Stimulated activated naive CD8-positive, alpha-beta T cell treated with anti-CD3 and anti-CD28 coated beads, Interleukin-15, Interleukin-2, amounts not matched to agents 100 U/mL and 50 U/mL, for 24 hours (primary cell): ENCODE data around the gene MCTP2.

Experiments
- ATAC-seq: fragments of 150-1000 bp; cut with Tn5 transposase; one replicate; pipeline ENCODE4 v1.10.0; 2021
- DNase-seq: peaks from one replicate; pipeline ENCODE4 v3.0.0; 2021

MCTP2 gene, protein sequence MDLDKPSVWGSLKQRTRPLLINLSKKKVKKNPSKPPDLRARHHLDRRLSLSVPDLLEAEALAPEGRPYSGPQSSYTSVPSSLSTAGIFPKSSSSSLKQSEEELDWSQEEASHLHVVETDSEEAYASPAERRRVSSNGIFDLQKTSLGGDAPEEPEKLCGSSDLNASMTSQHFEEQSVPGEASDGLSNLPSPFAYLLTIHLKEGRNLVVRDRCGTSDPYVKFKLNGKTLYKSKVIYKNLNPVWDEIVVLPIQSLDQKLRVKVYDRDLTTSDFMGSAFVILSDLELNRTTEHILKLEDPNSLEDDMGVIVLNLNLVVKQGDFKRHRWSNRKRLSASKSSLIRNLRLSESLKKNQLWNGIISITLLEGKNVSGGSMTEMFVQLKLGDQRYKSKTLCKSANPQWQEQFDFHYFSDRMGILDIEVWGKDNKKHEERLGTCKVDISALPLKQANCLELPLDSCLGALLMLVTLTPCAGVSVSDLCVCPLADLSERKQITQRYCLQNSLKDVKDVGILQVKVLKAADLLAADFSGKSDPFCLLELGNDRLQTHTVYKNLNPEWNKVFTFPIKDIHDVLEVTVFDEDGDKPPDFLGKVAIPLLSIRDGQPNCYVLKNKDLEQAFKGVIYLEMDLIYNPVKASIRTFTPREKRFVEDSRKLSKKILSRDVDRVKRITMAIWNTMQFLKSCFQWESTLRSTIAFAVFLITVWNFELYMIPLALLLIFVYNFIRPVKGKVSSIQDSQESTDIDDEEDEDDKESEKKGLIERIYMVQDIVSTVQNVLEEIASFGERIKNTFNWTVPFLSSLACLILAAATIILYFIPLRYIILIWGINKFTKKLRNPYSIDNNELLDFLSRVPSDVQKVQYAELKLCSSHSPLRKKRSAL

GRCh38 chr15:94230883-94231722, at the start of gene MCTP2:
Gene MCTP2, plus strand, starts transcription at chr15:94231561. Its CDS starts 66,705 bp downstream, at chr15:94298266.
- ATAC-seq (peak; percentile 85), DNase-seq (peak; percentile 90)

DNA sequence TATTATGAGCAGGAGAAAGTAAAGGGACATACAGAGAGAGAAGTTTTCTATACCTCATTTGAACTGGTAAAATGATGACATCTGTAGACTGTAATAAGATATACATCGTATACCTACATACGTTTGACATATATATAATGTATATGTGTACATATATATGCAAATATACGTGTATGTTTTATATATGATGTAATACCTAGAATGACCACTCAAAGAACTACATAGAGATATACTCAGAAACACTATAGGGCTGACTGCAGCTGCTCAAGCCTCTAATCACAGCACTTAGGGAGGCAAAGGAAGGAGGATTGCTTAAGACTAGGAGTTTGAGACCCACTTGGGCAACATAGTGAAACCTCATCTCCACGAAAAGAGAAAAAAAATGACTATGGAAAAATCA, 48.5 kb upstream of the MCTP2 start:
- ATAC-seq, result no peak
- DNase-seq, result no peak

DNA sequence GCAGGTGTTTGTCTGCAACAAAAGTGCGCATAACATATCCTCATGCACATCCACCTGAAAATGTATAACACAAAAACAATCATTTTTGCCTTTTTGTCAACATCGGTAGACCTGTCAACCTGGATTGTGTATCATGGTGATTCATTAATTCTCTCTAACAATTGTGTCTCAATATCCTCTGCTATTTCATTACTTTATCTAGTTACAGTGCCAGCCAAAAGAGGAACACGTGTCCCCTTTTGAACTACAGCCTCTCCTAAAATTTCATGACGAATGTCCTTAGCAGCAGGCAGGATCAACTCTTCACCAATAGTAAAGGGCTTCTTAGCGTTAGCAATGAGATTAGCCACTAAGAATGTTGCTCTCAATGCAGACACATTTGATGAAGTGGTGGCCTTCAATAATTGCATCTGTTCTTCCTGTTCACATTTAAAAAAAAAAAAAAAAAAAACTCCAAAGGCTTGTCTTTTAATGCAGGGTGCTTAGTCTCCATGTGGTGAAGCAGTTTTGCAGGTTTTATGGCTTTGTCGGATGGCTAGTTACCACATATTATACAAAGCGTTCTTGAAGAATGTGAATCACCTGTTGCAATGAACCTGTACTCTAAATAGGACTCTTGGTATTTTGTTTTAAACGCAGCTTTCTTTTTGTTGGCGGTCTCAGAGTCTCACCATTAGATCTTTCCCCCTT, 45.7 kb upstream of the MCTP2 start:
- DNase-seq (no peak), ATAC-seq (no peak)

- DNase-seq, result no peak
- no peak for ATAC-seq
Observed at GRCh38 chr15:94186770-94187331, 44.5 kb upstream of the MCTP2 start.

DNA sequence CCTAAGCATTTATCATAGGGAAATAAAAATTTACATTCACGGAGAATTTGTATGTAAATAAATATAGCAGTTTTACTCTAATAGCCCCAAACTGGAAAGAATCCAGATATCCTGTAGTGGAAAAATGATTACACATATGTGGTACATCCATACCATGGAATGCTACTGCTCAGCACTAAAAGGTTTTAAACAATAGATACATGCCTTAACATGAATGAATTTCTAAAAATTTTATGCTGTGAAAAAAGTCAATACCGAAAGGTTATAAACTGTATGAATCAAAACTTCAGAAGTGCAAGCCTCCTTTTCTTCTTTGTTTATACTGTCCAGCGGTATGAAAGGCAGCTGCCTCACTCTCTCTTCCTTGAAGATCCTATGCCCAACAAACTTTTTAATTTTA, 37.5 kb upstream of the MCTP2 start:
- DNase-seq (no peak), ATAC-seq (no peak)

DNA sequence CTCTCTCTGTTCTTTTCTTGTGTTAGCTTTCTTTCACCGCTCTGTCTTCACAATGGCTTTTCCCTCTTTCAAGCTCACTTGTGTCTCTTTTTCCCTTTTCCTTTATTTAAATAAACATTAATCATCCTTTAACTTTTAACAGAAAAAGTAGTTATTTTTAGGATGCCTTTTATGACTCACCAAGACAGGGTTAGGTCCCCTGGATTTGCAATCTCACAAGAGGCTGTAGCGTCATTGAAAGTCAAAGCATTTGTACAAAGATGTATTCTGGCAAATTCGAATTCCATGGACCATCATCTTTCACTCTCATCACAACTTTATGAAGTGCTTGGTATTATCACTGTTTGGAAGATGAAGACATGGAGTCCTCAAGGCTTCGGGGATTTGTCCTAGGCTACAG, 34.8 kb upstream of the MCTP2 start:
- DNase-seq (no peak), ATAC-seq (no peak)

GRCh38 chr15:94198633-94199032, 32.7 kb upstream of the MCTP2 start:
- ATAC-seq (no peak), DNase-seq (no peak)

- ATAC-seq (no peak), DNase-seq (no peak)
Observed at GRCh38 chr15:94199725-94200124, 31.6 kb upstream of the MCTP2 start.

DNA sequence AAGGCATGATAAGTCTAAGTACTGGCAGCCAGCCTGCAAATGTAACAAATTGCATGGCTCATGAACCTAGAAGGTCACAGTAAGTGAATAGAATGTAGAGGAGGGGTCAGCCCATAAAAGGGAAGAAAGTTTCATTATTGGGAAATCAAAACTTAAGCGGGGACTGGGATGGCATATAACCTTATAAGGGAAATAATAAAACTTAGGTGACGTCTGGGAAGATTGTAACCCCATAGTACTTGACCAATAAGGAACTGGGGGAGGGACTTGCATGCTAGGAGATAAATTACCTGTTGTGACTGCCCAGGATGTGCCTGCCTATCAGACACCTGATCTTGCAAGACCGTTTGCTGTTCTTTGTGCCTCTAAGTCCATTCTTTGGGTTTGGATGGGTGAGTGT, 28.1 kb upstream of the MCTP2 start:
- DNase-seq (no peak), ATAC-seq (no peak)

GRCh38 chr15:94205366-94205765, 26.0 kb upstream of the MCTP2 start:
- DNase-seq (peak; percentile 42), ATAC-seq (peak; percentile 41)

GRCh38 chr15:94206463-94207167, 24.7 kb upstream of the MCTP2 start:
- peak; percentile 95 for ATAC-seq

DNA sequence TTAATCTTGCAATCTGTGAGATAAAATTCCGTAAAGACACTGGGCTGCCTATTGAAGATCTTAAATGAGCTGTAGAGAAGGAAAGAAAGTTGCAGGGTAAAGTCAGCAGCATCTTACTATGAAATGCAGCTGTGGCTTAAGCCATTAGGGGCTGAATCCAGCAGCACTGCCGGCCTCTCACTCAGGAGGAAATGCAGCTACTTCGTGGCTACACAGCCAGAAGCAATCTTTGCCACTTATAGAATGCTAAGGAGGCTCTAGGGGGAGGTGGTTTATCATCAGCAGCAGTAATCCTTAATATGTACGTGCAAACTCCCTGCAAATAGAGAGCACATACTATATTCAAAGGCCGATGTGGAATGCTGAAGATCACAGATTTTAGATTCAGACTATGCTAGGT, 19.1 kb upstream of the MCTP2 start:
- no peak for ATAC-seq

More at GRCh38 chr15:94206463-94207167, 24.7 kb upstream of the MCTP2 start:
- DNase-seq, result peak; percentile 40

GRCh38 chr15:94225616-94226015, 5.7 kb upstream of the MCTP2 start:
- ATAC-seq, result no peak
- no peak for DNase-seq

More for the DNA sequence above, 19.1 kb upstream of the MCTP2 start:
- DNase-seq, result no peak

- DNase-seq (no peak), ATAC-seq (no peak)
Observed at GRCh38 chr15:94228611-94229010, 2.8 kb upstream of the MCTP2 start.

DNA sequence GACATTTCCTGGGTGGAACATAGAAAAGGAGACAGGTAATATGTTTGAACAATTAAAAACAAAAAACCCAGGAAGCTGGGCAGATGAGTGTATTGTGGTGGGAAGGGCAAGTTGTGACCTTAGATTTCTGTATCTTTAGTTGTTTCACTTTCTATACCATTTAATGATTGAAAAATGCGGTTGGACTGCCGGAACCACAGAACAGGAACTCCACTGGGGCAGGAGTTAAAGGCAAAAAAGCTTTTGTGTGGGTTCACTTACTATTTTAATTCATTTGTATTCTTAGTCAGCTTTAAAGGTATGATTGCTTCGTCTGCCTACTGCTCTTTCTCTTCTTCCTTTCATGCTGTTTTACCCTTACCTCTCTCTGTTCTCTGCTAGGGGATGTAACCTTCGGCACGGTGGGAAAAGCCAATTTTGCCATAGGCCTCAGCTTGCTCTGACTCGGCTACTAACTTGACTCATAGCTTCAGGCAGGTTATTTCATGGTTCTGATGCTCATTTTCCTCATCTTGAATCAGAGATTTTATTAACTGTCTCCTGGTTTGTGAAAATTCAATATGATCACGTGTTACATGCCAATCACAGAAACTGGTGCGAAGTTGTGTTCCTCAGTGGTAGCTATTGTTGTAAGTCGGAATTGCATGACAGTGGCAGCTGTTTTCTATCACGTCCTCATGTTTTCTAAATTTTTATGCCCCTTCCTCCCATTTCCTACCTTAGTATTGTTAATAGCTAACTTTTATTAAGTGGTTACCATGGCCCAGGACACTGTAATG, 1.6 kb upstream of the MCTP2 start:
- ATAC-seq (peak; percentile 69), DNase-seq (peak; percentile 58)

DNA sequence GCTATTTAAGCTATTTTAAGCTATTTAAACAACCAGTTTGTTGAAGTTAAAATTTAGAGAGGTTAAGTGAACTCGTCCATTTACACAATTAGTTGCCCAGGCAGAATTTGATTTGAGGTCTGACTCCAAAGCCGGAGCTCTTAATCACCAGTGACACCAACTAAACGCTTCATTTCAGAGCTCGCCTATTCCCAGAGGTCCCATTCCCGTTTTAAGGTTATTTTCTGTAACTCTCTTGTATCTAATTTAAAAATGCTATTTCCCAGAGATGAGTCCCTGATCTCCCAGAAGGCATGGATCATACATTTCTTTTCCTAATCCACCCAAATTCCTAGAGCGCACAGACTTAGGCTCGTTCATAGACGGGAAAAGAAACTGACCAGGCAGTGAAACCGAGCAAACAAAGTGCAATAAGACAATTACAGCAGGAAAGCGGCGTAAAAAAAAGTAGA, 904 bp upstream of the MCTP2 start:
- no peak for DNase-seq
- no peak for ATAC-seq

DNA sequence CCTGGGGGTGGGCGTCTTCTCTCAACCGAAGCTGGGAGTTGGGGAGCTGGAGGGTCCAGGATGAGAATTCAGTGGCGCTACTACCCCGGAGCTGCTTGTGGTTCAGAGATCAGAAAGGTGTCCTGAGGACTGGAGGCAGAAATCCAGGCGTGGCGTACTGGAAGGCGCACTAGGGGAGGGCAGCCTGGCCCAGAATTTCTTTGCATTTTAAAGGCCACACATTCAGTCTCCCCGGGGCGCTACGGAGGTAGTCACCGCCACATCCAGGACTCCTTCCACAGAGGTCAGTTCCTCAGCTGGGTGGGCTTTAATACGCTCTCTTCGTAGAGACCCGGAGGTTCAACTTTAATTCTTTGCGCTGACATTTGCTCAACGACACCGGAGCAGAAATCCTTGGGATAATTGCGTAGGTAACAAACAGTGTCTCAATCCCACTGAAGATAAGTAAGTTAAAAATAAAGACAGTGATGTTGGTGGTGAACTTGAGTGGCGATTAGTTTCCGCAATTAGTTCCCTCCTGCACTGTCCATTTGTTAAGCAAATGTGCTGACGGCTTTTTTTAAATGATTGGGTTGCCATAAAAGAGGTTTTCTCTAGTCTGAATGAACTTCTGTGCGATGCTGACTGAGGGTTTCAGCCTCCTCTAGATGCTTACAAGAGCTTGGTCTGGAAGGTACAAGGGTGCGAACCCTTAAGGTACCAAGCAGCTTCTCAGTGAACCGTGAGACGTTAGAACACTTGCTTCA, 535 bp downstream of the MCTP2 start:
- ATAC-seq (no peak), DNase-seq (peak; percentile 38)

GRCh38 chr15:94233441-94233840, 2.1 kb downstream of the MCTP2 start:
- no peak for ATAC-seq
- DNase-seq, result no peak

- DNase-seq (peak; percentile 71), ATAC-seq (peak; percentile 25)
Observed at GRCh38 chr15:94234300-94234699, 2.9 kb downstream of the MCTP2 start.
